LNCAP (cell line): ENCODE measurements around the gene PRSS33.

Source experiments
- TF ChIP-seq, protein P1 (sequence below): fragments of 450-650 bp; IDR thresholded peaks from 2 replicates; pipeline ENCODE4 v1.5.1; 2017; ENCODE audit warnings: mild to moderate bottlenecking

Gene PRSS33

DNA sequence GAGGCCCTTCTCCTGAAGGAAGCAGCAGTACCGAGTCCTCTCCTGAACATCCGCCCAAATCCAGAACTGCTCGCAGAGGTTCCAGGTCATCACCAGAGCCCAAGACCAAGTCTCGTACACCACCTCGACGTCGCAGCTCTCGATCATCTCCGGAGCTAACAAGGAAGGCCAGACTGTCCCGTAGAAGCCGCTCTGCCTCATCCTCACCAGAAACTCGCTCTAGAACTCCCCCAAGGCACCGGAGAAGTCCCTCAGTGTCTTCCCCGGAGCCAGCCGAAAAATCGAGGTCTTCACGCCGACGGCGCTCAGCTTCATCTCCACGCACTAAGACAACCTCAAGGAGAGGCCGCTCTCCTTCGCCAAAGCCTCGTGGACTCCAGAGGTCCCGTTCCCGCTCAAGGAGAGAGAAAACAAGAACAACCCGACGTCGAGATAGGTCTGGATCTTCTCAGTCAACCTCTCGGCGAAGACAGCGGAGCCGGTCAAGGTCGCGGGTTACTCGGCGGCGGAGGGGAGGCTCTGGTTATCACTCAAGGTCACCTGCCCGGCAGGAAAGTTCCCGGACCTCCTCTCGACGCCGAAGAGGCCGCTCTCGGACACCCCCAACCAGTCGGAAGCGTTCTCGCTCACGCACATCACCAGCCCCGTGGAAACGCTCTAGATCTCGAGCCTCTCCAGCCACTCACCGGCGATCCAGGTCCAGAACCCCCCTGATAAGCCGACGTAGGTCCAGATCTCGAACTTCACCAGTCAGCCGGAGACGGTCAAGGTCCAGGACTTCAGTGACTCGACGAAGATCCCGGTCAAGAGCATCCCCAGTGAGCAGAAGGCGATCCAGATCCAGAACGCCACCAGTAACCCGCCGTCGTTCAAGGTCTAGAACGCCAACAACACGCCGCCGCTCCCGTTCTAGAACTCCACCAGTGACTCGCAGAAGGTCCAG is 21.6 kb downstream of the PRSS33 start:
- TF ChIP-seq, protein P1, sequence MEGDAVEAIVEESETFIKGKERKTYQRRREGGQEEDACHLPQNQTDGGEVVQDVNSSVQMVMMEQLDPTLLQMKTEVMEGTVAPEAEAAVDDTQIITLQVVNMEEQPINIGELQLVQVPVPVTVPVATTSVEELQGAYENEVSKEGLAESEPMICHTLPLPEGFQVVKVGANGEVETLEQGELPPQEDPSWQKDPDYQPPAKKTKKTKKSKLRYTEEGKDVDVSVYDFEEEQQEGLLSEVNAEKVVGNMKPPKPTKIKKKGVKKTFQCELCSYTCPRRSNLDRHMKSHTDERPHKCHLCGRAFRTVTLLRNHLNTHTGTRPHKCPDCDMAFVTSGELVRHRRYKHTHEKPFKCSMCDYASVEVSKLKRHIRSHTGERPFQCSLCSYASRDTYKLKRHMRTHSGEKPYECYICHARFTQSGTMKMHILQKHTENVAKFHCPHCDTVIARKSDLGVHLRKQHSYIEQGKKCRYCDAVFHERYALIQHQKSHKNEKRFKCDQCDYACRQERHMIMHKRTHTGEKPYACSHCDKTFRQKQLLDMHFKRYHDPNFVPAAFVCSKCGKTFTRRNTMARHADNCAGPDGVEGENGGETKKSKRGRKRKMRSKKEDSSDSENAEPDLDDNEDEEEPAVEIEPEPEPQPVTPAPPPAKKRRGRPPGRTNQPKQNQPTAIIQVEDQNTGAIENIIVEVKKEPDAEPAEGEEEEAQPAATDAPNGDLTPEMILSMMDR, result no peak

DNA sequence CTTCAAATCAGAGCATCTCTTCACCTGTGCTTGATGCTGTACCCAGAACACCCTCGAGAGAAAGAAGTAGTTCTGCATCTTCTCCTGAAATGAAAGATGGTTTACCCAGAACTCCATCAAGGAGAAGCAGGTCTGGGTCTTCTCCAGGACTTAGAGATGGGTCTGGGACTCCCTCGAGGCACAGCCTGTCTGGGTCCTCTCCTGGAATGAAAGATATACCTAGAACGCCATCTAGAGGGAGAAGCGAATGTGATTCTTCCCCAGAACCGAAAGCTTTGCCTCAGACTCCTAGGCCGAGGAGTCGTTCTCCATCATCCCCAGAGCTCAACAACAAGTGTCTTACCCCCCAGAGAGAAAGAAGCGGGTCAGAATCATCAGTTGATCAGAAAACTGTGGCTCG is 22.6 kb downstream of the PRSS33 start:
- TF ChIP-seq, protein P1, result 0 out of 2 replicates have a peak, but pooled peaks have one; percentile 18

DNA sequence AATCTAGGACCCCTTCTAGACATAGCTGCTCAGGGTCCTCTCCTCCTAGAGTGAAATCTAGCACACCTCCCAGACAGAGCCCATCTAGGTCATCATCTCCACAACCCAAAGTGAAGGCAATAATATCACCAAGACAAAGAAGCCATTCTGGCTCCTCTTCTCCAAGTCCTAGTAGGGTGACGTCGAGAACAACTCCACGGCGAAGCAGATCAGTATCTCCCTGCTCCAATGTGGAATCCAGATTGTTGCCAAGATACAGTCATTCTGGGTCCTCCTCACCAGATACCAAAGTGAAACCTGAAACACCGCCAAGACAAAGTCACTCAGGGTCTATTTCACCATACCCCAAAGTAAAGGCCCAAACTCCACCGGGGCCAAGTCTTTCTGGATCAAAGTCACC is 24.2 kb downstream of the PRSS33 start:
- TF ChIP-seq, protein P1, result no peak

DNA sequence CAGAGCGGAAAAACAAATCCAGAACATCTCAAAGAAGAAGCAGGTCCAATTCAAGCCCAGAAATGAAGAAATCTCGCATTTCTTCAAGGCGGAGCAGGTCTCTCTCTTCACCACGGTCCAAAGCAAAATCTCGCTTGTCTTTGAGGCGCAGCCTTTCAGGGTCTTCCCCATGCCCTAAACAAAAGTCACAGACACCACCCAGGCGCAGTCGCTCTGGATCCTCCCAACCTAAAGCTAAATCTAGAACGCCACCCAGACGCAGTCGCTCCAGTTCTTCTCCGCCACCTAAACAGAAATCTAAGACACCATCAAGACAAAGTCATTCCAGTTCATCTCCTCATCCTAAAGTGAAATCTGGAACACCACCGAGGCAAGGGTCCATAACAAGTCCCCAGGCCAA is 24.6 kb downstream of the PRSS33 start:
- TF ChIP-seq, protein P1, result no peak

DNA sequence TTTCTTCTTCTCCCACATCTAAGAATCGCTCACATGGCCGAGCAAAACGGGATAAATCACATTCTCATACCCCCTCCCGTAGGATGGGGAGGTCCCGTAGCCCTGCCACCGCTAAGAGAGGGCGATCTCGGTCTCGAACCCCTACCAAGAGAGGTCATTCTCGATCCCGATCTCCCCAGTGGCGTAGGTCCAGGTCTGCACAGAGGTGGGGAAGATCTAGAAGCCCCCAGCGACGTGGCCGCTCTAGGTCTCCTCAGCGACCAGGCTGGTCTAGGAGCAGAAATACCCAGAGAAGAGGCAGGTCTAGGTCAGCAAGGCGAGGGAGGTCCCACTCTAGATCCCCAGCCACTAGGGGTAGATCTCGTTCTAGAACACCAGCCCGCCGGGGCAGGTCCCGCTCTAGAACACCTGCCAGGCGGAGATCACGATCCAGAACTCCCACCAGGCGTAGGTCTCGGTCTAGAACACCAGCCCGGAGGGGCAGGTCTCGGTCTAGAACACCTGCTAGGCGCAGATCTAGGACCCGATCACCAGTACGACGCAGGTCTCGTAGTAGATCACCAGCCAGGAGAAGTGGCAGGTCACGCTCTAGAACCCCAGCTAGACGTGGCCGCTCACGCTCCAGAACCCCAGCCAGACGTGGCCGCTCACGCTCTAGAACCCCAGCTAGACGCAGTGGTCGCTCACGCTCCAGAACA is 25.3 kb downstream of the PRSS33 start:
- TF ChIP-seq, protein P1, result no peak

DNA sequence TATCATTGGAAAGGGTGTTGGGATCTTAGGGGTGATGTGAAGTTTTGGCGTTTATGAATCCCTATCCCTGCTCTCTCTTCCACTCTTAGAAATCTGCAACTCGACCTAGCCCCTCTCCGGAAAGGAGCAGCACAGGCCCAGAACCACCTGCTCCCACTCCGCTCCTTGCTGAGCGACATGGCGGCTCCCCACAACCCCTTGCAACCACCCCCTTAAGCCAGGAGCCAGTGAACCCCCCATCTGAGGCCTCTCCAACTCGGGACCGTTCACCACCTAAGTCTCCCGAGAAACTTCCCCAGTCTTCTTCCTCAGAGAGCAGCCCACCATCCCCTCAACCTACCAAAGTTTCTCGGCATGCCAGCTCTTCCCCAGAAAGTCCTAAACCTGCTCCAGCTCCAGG is 25.9 kb downstream of the PRSS33 start:
- TF ChIP-seq, protein P1, result no peak

- TF ChIP-seq, protein P1, result no peak
Observed at GRCh38 chr16:2757344-2757743, 30.0 kb downstream of the PRSS33 start.
